ENCODE measurements around the gene PCNX2. TPM values are rescaled to one million over a fixed set of nuclear protein-coding genes. Genes with fewer than 3 reads are reported as not detected.

Gene PCNX2
- total RNA-seq, 4 donors from 2014 or later, result 12.1 to 35.1 (median 15.8) TPM

DNA sequence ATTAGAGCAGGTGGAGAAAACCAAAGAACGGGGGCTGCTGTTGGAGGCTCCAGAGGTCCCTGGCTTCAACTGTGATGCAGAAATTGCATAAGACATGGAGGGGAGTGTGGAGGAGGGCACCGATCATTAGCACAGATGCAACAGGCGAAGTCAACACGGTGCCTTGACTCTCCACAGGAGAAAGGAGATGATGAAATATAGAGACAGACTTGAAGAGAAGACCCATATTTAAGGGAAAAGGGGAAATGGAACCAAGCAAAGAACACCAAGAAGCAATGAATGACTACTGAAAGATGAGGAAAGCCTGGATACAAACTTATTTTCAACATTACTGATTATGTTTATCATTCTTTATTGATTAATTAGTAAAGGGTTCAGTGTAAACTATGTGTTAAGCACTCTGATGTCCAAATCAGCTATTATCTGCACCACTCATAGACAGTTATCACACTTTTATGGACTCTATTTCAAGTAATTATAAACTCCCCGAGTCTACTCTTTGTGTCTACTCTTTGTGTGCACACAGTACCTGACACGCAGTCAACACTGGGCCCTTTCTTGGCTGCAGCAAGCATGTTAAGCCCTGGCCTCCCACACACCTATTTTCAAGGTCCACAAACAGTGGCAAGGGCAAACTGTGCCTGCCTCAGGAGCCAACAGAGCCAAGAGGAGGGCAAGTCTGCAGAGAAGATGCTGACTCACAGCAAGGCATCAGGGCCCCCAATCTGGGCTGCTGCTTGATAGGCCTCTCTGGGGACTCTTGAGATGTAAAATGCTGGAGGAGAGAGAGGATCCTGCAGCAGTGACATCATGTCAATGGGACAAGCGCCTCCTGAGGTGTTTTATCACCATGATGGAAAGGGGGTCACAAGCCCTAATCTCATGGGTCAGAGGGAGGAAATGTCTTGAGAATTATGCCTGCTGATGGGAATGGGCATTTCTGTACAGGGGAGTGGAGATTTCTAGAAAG, 17.6 kb downstream of the PCNX2 start:
- Histone ChIP-seq H3K36me3 (no peaks in the 10 kb centered on the region), H3K27ac (no peak overlapping the region), H3K4me1 (no peaks in the 10 kb centered on the region), H3K9me3 (no peaks in the 10 kb centered on the region), H3K27me3 (no peaks in the 10 kb centered on the region), H3K4me3 (replicated peaks in 1 of 3) (no peak overlapping the region)
- intact Hi-C loops (cut with DNase I), result no loop called here
- TF ChIP-seq, protein P1, sequence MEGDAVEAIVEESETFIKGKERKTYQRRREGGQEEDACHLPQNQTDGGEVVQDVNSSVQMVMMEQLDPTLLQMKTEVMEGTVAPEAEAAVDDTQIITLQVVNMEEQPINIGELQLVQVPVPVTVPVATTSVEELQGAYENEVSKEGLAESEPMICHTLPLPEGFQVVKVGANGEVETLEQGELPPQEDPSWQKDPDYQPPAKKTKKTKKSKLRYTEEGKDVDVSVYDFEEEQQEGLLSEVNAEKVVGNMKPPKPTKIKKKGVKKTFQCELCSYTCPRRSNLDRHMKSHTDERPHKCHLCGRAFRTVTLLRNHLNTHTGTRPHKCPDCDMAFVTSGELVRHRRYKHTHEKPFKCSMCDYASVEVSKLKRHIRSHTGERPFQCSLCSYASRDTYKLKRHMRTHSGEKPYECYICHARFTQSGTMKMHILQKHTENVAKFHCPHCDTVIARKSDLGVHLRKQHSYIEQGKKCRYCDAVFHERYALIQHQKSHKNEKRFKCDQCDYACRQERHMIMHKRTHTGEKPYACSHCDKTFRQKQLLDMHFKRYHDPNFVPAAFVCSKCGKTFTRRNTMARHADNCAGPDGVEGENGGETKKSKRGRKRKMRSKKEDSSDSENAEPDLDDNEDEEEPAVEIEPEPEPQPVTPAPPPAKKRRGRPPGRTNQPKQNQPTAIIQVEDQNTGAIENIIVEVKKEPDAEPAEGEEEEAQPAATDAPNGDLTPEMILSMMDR (IDR thresholded peaks at IDR 0.05), result no peak
- no peak for TF ChIP-seq POLR2A (IDR thresholded peaks at IDR 0.05)
- WGBS, 2 donors, result 94 to 96% methylated on average over 7 of the region's 7 CpGs
- no peak for DNase-seq

DNA sequence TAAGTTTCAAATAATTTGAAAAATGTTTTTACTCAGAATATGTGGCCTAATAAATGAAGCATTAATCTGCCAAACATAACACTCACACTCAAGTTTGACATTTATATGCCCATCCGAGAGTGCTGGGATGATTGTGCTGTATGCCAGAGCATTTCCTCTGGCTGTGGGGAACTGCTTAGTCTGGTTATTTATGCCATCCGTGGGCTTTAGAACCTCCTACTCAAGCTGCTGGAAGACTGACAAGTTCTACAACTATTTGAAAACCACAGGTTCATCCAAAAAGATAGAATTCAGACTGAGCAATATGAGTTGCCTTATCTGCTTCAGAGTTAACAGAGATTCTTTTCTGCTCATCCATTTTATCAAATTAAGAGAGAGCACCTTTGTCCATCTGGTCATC, 25.9 kb downstream of the PCNX2 start:
- H3K4me3 ChIP-seq (replicated peaks in 1 of 3), result no peak overlapping the region
- no peak overlapping the region for H3K27ac ChIP-seq
- no peaks in the 10 kb centered on the region for H3K9me3 ChIP-seq
- H3K36me3 ChIP-seq, result no peaks in the 10 kb centered on the region
- 35 to 53% methylated on average over 2 of the region's 2 CpGs for WGBS, 2 donors
- H3K4me1 ChIP-seq, result no peaks in the 10 kb centered on the region
- no peak for DNase-seq
- H3K27me3 ChIP-seq, result no peaks in the 10 kb centered on the region
- no peak for TF ChIP-seq POLR2A (IDR thresholded peaks at IDR 0.05)
- TF ChIP-seq, protein P1 (IDR thresholded peaks at IDR 0.05), result no peak
- intact Hi-C loops (cut with DNase I), result no loop called here

DNA sequence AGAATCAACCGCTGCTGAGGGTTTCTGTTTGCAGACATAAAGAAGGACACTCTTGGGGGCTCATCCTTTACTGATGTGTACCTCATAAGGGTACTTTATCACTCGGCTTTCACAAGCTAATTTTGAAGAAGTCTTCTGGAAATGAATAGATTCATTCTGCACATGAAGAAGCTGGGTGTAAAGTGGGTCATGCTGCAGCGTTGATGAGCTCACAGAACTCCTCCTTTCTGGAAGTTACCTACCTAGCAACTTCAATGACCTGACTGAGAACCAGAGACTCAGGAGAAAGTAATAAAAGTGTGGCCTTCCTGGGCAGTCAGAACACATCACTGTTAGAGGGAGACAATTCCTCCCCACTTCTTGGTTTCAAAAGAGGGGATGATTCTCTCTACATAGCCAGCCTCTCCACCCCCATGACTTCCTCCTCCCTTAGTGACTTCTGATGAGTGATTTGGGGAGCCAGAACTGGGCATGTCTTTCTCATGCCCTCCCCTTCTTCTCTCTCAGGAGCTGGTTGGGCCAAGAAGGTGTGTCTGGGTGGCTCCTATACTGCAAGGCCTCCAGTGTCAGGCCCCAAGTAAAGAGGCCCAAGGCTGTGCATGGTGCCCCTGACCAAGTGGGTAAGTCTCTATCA, 27.0 kb downstream of the PCNX2 start:
- no peak for TF ChIP-seq POLR2A (IDR thresholded peaks at IDR 0.05)
- TF ChIP-seq, protein P1 (IDR thresholded peaks at IDR 0.05), result no peak
- intact Hi-C loops (cut with DNase I), result no loop called here
- WGBS, 2 donors, result 60 to 96% methylated on average over 3 of the region's 3 CpGs
- H3K36me3 ChIP-seq, result no peaks in the 10 kb centered on the region
- no peak overlapping the region for H3K27ac ChIP-seq
- H3K4me3 ChIP-seq (replicated peaks in 1 of 3), result no peak overlapping the region
- H3K9me3 ChIP-seq, result no peaks in the 10 kb centered on the region
- H3K4me1 ChIP-seq, result no peaks in the 10 kb centered on the region
- no peak for DNase-seq
- H3K27me3 ChIP-seq, result no peaks in the 10 kb centered on the region

DNA sequence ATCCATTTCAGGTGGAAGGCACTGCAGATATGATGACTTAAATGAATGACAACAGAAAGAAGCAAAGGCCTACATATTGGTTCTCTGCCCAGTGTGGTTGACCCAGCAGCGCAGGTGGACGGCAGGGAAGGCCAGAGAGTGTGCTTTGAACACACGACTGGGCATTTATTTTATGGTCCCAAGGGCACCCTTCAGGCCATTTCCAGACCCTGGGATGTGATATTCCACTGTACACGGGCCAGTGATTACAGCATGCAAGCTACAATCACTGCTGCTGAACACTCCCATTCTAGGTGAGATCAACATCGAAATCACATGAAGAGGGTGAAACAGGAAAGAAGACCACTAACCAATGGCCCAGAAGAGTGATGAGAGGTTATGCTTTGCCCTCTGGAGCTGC, 33.8 kb downstream of the PCNX2 start:
- no peaks in the 10 kb centered on the region for H3K9me3 ChIP-seq
- H3K4me3 ChIP-seq (replicated peaks in 1 of 3), result no peak overlapping the region
- no peaks in the 10 kb centered on the region for H3K27me3 ChIP-seq
- peaks cover 12 to 13% of the 10 kb centered on the region in 2 donors for H3K36me3 ChIP-seq
- H3K27ac ChIP-seq, result no peak overlapping the region
- intact Hi-C loops (cut with DNase I), result no loop called here
- no peaks in the 10 kb centered on the region for H3K4me1 ChIP-seq
- no peak for DNase-seq
- 69 to 72% methylated on average over 5 of the region's 5 CpGs for WGBS, 2 donors
- TF ChIP-seq POLR2A (IDR thresholded peaks at IDR 0.05), result no peak
- TF ChIP-seq, protein P1 (IDR thresholded peaks at IDR 0.05), result no peak

DNA sequence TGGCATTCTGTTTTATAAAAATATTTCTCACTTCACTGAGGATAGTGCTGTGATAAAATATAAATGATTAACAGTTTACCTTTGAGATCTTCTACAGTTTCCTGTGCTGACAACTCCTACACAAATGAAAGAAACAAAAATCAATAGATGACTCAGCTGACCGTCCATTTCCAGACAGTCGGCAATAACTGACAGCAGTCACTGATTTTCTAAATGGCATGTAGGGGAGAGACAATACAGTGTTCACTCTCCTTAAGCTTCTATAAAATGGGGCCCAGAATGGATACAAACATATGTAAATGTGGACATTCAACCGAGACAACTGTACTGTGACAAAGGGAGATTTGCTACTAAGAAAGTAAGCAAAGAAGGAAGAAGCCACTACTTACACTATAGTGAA, 34.3 kb downstream of the PCNX2 start:
- no peak for DNase-seq
- H3K4me1 ChIP-seq, result no peaks in the 10 kb centered on the region
- H3K4me3 ChIP-seq (replicated peaks in 1 of 3), result no peak overlapping the region
- H3K27me3 ChIP-seq, result no peaks in the 10 kb centered on the region
- H3K9me3 ChIP-seq, result no peaks in the 10 kb centered on the region
- intact Hi-C loops (cut with DNase I), result no loop called here
- H3K27ac ChIP-seq, result no peak overlapping the region
- 87 to 90% methylated on average over 3 of the region's 3 CpGs for WGBS, 2 donors
- no peak for TF ChIP-seq POLR2A (IDR thresholded peaks at IDR 0.05)
- TF ChIP-seq, protein P1 (IDR thresholded peaks at IDR 0.05), result no peak
- H3K36me3 ChIP-seq, result peaks cover 12 to 13% of the 10 kb centered on the region in 2 donors
